Colonic mucosa (tissue), 4 donors: ENCODE data around the gene MAGI3. TPM values are rescaled to one million over a fixed set of nuclear protein-coding genes. Genes with fewer than 3 reads are reported as not detected.

ENCODE experiments used
- DNase-seq: peaks from one replicate; pipeline ENCODE4 v3.0.0-alpha.2; 2020
- H3K27ac ChIP-seq: fragments of 200-600 bp; one replicate; pipeline ENCODE4 v1.8.0; 2021
- H3K27me3 ChIP-seq: fragments of 200-600 bp; one replicate; pipeline ENCODE4 v1.8.0; 2021
- H3K36me3 ChIP-seq: fragments of 200-600 bp; one replicate; pipeline ENCODE4 v1.8.0; 2021
- H3K4me1 ChIP-seq: fragments of 200-600 bp; one replicate; pipeline ENCODE4 v1.8.0; 2021; ENCODE audit warnings: mild to moderate bottlenecking
- H3K4me3 ChIP-seq: fragments of 200-600 bp; one replicate; pipeline ENCODE4 v1.8.0; 2021
- H3K9ac ChIP-seq, 2 donors: one replicate each; pipeline ENCODE4 v1.7.0; 2013; ENCODE audit warnings: control low read depth in 2 of 2, low read depth in 2 of 2, low read length in 2 of 2
- H3K9me3 ChIP-seq: fragments of 200-600 bp; one replicate; pipeline ENCODE4 v1.8.0; 2021
- CTCF ChIP-seq: fragments of 200-600 bp; IDR thresholded peaks from one replicate; pipeline ENCODE4 v1.8.0; 2022; ENCODE audit warnings: antibody characterized with exemption, mild to moderate bottlenecking
- intact Hi-C: fragments of 100-400 bp; cut with DNase I; formaldehyde crosslinking; loops from one replicate; pipeline ENCODE4 v1.14.1; 2022
- total RNA-seq, 2 donors: library from RNA; stranded (reverse); fragmentation: NEBNext Ultra II Directional in 1 of 2; extraction: Animal tissue kit (Norgen Biotek cat#: 25700) in 1 of 2; gene quantifications; one replicate each; pipeline ENCODE4 v1.2.1, GENCODE V29; 2021
- donor health status: healthy.
- donor health status: DM: no; HTN: no; CAD: no.
- donor health status: DM: no; HTN: no; CAD: no.

Gene MAGI3
- total RNA-seq, 2 donors from 2014 or later, result 38.2 to 46.5 TPM

GRCh38 chr1:113630340-113631327 lies 240.3 kb downstream of the MAGI3 start:
- Histone ChIP-seq H3K27me3 (no peaks in the 10 kb centered on the region), H3K9ac (no peak overlapping the region), H3K9me3 (no peaks in the 10 kb centered on the region), H3K4me3 (no peak overlapping the region), H3K27ac (no peak overlapping the region), H3K4me1 (no peaks in the 10 kb centered on the region), H3K36me3 (no peaks in the 10 kb centered on the region)
- no peak for DNase-seq
- intact Hi-C loops, result no loop called here
- TF ChIP-seq CTCF, result no peak

GRCh38 chr1:113641396-113641795 lies 251.1 kb downstream of the MAGI3 start:
- no peak overlapping the region for H3K4me3 ChIP-seq
- intact Hi-C loops, result no loop called here
- no peaks in the 10 kb centered on the region for H3K4me1 ChIP-seq
- no peak for DNase-seq
- TF ChIP-seq CTCF, result no peak
- no peaks in the 10 kb centered on the region for H3K27me3 ChIP-seq
- H3K36me3 ChIP-seq, result no peaks in the 10 kb centered on the region
- no peak overlapping the region for H3K27ac ChIP-seq
- no peak overlapping the region for H3K9ac ChIP-seq
- H3K9me3 ChIP-seq, result no peaks in the 10 kb centered on the region

GRCh38 chr1:113647164-113647563 lies 256.8 kb downstream of the MAGI3 start:
- no peak for DNase-seq
- H3K9ac ChIP-seq, result no peak overlapping the region
- no peak overlapping the region for H3K4me3 ChIP-seq
- intact Hi-C loops, result no loop called here
- H3K27me3 ChIP-seq, result no peaks in the 10 kb centered on the region
- no peaks in the 10 kb centered on the region for H3K4me1 ChIP-seq
- no peaks in the 10 kb centered on the region for H3K9me3 ChIP-seq
- no peak overlapping the region for H3K27ac ChIP-seq
- TF ChIP-seq CTCF, result no peak
- no peaks in the 10 kb centered on the region for H3K36me3 ChIP-seq

- no peak for TF ChIP-seq CTCF
- Histone ChIP-seq H3K27ac (no peak overlapping the region), H3K9me3 (no peaks in the 10 kb centered on the region), H3K4me1 (no peaks in the 10 kb centered on the region), H3K27me3 (no peaks in the 10 kb centered on the region), H3K4me3 (no peak overlapping the region), H3K36me3 (no peaks in the 10 kb centered on the region), H3K9ac (no peak overlapping the region)
- intact Hi-C loops, result no loop called here
- DNase-seq, result no peak
These were observed 258.2 kb downstream of the MAGI3 start for GRCh38 chr1:113648478-113648877.

- Histone ChIP-seq H3K27me3 (no peaks in the 10 kb centered on the region), H3K27ac (no peak overlapping the region), H3K4me3 (no peak overlapping the region), H3K36me3 (no peaks in the 10 kb centered on the region), H3K9me3 (no peaks in the 10 kb centered on the region), H3K9ac (no peak overlapping the region), H3K4me1 (no peaks in the 10 kb centered on the region)
- TF ChIP-seq CTCF, result no peak
- intact Hi-C loops, result no loop called here
- no peak for DNase-seq
These were observed 262.5 kb downstream of the MAGI3 start for GRCh38 chr1:113652771-113653170.
